GM21737 (cell line): Measurements from ENCODE around the gene TTLL12.
A peak's percentile ranks its signal among the peaks of the same experiment; 100 is the strongest.

Source experiments
- ATAC-seq: cut with Tn5 transposase; IDR thresholded peaks from one replicate; pipeline ENCODE4 v1.9.1; 2021; ENCODE audit warnings: mild to moderate bottlenecking, moderate library complexity; ENCODE audit not compliant: unreplicated experiment

The TTLL12 gene

DNA sequence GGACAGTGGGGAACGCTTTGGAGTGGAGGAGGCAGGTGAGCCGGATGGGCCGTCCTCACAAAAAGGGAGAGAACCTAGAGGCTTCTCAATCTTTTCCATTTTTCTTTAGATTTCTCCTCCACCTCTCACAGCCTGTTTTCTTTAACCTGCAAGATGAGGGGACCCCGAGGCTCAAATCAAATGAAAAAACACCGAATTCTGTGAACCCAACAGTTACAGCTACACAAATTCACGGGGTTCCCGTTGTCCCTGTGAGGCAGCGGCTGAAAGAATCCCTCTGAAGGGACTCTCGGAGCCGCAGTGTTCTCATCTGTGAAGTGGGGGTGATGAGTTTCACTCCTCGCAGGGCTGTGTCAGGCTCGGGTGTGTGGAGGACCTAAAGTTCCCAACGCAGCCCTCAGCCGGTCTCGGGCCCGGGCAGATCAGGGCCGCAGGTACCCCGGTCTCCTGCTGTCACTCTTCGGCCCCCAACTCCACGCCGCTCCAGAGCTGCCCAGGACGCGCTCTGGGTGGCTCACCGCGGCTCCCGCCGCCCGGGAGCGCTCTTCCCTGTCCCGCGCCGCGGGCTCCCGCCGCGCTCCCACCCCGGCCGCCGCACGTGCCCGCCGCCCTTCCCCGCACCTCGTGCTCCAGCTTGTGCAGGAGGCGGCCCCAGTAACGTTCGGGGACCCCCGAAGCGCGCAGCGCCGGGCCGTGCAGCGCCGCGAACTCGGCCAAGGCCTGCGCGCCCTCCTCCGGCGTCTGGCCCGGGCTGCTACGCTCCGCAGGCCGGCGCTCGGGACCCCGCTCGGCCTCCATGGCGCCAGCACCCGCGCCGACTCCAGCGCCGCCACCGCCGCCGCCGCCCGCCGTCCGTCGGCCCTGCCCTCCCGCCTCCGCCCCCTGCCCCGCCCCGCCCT is at the start of gene TTLL12:
Gene TTLL12 (minus strand): TSS at position 863 of the 899 bp plus-strand sequence. CDS start 65 bp downstream, at position 798.
- ATAC-seq = peak; percentile 38

DNA sequence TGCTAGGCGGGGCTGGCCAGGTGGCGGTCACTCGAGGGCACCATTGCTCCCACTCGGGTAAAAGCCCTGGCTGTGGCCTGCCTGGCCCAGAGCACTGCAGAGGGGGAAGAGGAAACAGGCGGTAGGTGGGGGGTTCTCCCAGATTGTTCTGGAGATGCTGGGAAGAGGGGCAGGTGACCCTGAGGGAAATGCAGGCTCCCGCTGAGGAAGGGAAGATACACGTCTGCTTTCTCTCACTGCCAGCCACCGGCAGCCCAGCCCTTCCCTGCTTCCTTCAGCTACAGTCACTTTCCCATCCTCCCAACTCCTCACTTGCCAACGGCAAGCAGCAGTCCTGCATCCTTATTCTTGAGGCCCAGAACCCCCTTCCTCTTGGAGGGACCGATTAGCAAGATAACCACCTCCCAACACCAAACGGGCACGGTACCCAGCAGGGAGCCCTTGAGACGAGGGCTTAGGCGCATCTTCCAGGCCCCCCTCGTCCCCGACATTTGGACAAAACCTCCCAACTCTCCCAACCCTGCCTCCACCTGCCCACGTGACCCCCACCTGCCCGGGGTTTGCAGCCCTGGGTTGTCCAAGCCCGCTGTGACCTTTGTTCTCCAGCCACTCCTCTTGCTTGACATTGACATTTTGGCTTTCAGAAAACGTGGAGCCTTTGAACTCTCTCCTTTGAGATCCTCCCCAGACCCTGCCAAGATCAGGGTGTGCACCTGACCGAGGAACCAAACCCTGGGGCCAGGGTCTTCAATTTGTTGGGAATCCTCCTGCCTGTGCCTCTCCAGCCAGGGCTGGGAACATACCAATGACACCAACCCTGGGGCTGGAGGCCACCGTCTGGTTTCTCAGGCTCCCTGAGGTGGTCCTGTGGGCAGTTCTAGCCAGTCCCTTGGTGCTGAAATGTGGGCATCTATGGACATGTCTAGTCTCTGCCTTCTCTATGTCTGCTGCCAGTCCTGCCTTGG is 48.8 kb upstream of the TTLL12 start:
- no peak for ATAC-seq

DNA sequence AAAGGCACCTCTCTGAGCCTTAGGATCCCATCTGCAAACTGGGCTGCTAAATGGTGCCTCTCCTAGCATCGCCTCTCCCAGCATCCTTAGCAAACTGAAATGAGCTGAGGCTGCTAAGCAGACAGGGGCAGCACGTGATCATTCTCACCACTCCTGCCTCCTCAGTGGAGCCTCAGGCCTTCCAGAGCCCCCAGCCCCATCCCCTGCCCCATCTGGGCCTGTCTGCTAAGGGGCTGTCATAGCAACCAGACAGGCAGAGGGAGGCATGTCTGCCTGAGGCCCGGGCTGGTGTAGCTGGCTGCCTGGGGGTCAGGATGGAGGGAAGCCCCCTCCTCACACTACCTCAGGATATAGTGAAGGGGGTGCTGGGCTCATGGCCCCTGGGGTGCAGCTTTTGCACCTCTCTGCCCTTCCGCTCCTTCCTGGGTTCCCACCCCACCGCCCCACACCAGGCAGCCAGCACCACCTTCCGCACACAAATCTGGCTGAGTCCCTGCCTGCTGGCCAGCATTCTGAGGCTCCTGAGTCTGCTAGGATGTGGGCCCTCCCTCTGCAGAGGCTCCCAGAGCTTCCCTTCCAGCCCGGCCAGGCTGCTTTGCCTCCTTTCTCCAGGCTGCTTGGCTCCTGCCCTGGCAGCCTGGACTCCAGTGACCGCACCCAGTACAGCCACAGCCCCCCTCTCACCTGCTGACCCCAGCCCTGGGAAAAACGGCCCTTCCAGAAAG is 47.5 kb upstream of the TTLL12 start:
- ATAC-seq = no peak

DNA sequence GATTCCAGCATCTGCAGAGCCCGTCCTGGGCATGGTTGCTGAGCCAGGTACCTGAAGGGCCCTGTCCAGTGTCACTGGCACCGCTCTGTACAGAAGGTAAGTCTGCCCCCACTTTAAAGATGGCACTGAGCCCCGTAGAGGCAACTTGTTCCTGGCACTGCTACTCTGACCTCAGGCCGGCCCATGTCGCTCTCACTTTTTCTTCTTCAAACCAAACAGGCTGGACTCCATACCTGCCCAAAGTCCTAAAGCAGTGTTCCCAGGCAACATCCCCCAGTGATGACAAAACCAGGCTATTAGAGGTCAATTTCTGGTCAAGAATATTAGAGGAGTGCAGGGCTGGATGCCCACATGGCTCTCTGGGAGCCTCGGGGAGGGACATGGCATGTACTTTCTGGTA is 46.6 kb upstream of the TTLL12 start:
- no peak for ATAC-seq

DNA sequence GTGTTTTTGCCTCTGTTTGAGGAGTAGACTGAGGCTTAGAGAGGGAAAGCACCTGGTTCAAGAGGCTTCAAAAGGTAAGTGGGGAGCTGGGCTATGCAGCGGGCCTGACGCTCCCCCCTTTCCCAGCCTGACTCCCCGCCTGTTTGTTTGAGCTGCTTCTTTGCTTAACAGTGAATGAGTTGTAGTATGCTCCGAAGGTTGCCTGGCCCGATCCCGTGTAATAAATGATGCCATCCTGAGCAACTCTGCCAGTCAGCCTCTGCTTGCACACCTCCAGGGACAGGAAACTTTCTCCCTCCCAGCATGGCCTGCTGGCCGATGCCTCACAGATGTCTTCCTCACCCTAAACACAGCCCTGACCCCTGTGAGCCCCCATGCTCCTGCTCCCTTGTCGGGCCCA is 45.5 kb upstream of the TTLL12 start:
- no peak for ATAC-seq

DNA sequence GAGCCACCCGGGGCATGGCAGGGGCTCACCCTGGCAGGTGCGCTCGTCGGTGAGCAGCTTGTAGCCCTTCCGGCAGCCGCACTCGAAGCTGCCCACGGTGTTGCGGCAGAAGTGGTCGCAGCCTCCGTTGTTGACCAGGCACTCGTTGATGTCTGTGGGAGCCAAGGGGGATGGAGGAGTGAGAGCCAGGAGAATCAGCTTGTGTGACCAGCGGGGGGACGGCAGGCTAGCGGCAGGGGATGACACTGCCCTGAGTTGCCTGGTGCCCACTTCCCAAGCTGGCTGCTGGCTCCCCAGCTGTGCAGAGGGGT is 44.7 kb upstream of the TTLL12 start:
- ATAC-seq = no peak

DNA sequence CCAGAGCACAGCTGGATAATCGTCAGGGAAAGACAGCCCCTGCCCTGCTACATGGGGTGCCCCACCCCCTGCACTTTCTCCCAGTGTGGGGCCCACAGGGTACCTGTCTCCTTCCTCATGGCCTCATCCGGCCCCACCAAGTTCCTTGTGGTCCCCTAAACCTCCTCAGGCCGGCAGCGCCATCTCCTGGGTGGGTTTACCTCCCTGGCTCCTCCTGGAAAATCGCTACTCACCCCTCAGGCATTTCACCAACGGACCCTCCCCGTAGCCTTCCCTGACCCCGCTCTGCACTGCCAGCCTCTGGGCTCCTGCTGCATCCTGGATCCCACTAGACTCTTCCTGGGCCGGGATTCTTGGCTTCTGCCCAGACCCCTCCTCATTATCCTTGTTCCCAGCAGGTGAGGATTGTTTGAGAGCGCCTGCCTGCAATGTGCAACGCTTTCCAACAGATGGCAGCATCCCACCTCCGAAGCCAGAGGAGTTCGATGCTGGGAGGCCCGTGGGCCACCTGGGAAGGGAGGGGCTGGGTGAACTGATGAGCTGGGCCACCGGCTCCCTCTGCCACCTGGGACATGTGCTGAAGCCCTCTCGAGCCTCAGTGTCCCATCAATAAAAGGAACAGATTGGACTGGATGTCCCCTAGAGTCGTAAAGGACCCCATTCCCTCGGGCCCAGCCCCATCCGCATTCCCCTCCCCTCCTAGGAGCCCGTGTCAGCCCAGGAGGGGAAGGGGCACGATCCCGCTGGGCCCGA is 44.2 kb upstream of the TTLL12 start:
- no peak for ATAC-seq

DNA sequence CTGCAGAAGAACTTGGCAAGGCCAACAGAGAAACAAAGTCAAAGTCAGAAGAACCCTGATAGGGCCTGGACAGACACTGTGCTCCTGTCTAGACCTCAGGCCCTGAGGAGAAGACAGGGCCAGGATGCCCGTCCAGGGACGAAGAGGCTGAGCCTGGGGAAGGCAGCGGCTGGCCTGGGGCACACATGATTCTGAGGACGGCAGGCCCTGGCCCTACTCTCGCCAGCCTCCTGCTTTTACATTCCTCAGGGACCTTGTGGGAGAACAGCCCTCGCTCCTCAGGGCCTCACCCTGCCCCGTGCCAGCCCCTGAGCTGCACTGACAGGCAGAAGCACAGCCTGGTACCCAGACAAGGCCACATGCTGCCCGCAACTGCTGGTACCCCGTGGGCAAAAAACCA is 43.6 kb upstream of the TTLL12 start:
- no peak for ATAC-seq

DNA sequence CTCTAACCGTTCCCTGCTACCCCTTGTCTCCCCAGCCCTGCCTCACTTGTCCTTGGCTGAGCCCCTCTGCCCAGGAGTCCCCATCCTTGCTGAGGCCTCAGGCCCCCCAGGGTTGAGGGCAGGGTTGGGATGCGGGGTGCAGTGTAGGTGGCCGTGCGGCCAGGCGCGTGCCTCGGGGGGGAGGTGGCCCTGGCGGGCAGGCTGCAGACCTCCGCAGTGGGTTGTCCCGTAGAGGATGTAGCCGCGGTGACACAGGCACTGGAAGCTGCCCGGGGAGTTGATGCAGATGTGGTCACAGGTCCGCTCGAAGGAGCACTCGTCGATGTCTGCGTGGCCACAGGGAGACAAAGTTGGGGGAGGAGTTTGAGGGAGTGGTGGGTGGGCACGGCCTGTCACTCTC is 41.9 kb upstream of the TTLL12 start:
- no peak for ATAC-seq

DNA sequence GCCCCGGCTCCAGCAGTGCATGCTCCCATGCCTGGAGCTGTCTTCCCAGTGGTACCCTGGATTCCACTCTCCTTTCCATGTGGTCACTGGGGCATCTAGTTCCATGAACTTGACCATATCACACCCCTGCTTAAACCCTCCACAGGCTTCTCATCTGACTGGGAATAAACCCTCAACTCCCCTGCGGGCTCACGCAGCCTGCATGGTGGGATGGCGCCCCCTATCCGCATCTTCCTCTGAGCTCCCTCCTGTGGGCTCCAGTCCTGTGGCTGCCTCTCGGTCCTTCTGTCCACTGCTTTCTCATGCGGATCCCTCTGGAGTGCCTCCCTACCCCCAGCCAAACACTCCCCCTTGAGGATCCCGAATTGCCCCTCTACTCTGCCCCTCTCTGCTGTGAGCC is 41.4 kb upstream of the TTLL12 start:
- no peak for ATAC-seq

DNA sequence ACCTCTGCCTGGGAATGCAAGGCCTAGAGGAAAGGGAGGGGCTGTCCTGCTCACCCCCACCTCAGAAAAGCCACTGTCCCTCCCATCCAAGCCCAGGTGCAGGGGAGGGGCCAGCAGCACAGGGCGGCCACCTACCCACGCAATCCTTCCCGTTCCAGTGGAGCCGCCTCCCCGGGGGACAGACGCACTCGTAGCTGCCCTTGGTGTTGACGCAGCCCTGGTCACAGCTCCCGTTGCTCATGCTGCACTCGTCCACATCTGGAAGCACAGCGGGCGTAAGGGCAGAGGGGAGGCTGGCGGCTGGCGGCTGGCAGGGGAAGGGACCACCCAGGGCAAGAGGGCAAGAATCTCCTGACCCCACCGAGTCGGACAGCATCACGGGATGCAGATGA is 40.3 kb upstream of the TTLL12 start:
- ATAC-seq = no peak

DNA sequence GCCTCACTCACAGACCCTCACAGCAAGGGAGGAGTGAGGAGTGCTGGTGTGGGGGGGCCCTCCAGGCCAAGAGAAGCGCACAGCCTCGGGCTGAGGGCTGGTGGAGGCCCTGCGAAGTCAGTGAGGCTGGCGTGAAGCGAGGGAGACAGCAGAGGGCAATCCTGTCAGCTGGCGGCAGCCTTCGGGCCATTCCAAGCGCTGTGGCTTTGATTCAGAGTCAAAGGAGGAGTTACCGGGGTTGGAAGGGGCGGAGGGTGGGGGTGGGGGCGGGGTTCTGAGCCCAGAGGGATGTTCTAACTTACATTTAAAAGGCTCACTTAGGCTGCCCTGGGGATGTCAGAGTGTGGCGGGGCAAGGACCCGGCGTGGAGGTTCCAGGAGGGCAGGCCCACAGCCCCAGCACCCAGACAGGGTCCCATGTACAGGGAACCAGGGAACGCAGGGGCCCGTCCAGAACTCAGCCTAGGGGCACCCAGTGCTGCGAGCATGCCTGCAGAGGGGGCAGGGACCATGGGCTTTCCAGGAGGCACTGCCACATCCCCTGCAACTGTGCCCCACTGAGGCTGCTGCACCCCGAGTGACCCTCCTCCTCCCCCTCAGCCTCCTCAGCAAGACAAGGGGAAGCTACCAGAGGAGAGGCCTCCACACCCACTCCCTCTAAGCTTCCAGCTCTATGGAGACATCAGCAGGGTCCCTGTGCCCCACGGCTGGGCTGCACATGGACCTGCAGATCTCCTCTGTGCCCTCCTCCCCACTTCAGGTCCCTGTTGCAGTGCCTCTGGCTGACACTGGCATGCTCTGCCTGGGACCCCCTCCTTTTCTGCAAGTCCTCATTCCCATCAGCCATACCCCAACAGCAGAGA is 39.7 kb upstream of the TTLL12 start:
- no peak for ATAC-seq

DNA sequence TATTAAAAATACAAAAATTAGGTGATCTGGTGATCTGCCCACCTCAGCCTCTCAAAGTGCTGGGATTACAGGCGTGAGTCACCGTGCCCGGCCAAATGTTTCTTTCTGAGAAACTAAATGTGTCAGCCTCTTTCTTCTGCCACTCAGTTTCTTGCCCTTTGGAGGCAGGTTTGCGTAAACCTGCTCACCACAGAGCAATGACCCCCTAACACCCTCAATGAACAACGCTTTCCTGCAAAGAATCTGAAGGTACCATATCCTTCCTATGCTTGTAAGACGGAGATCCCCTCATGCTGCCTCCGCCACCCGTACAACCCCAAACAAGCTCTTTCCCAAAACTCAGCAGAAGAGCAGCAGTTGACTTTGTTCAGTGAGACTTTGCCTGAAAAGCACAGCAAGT is 38.7 kb upstream of the TTLL12 start:
- ATAC-seq = no peak

DNA sequence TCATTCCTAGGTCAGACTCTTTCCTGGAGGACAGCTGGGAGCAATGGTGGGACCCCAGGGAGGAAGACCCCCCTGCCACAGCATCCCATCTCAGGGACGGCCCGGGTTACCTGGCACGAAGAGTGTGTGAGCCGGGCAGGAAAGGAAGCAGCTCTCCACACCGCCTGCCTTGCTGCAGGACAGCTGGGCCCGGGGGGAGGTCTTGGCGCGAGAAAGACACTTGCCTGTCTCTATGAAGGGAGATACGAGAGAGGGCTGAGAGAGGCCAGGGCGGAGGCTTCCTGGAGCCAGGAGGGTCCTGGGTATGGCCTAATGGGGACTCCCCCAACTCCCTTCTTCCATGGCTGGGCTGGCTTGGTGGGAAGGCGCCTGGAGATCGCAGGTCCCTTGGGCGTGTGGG is 36.1 kb upstream of the TTLL12 start:
- ATAC-seq = no peak

DNA sequence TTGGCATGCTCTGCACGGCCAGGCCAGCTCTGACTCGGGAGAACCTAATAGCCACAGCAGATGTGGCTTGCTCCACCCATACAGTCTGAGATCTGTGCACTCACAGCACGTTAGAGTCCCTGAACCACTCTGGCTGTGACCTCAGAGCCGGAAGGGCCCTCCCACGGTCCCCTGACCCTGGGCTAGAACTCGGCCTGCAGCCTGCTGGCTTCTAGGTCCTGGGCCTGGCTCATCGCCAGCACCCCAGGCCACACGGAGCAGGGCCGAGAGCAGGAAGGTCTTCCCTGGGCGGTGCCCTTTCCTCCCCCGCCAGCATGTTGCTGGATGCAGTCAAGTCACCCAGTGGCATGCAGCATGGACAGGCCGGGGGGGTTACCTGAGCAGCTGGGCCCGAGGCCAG is 35.3 kb upstream of the TTLL12 start:
- no peak for ATAC-seq

DNA sequence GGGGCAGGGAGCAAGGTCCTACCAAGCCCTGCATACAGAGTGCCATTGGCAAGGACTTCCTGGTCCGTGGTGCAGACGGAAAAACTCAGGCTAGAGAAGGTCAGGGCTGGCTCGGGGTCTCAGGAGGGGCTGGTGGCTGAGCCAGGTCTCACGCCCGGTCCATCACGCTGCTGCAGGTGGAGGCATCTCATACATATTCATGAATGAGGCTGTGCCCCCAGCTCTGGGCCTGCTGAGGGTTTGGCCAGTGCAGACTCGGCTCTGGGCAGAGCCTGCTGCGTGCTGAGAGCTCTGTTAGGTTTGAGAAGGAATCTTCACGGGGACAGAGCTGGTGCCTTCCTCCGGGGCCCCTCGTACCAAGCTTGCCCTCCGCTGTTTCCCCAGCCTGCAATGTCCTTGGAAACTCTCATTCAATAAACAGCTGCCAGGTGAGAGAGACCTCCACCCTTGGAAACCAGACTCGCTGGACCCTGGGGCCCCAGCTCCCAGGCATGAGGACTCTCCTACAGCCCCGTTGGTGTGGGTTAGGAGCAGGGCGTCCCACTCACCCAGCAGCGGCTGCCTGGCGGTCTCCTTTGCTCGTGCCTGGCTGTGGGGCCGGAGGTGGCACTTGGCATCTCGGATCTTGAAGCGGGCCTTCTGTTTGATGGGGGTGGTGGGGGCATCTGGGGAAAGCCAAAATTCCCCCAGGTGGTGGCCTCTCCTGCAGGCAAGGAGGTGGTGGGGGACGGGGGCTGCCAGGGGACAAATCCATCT is 33.9 kb upstream of the TTLL12 start:
- no peak for ATAC-seq

DNA sequence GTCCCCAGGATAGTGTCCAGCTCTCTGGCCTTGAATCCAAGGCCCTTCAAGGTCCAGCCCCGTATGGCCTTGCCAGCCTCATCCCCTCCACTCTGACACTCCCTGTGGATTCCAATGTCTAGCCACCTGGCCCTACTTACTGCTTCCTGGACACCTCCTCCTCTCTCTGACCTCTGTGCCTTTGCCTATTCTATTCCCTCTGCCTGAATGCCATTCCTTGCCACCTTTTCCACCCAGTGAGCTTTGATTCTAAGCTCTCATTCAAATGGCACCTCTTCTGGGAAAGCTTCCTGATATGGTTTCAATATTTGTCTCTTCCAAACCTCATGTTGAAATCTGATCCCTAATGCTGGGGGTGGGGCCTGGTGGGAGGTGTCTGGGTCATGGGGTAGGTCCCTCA is 31.9 kb upstream of the TTLL12 start:
- ATAC-seq = no peak

DNA sequence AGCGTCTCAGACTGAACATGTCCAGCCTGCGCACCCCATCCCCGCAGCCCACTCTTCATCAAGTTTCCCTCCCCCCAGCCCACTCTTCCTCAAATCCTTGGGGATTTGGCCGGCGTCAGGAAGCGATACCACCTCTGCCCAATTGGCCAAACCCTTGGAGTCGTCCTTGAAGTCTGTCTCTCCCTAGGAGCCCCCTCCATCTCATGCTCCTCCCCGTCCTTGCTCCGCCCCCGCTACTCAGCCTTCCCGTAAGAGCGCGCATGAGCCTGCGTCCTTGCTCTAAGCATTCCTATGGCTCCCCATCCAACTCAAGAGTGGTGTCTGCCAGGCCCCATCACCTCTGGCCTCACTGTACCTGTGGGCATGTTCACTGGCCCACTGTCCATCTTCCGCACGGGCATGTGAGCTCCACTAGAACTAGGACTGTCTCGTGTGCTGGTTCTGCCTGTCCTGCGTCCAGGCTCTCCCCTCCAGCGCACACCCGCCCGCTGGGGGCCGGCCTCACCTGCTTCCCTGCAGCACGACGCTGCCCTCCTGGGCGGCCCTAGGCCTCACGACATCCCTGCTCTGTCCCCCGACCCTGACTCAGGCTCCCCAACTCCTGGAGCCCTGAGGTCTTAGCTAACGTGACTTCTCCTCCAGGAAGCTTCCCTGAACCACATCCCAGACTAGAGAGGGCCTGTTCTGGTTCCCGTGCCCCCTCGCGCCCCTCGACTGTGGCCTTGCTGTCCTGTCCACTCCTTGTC is 30.5 kb upstream of the TTLL12 start:
- no peak for ATAC-seq
